GM18519 (cell line): Measurements from ENCODE around the gene AARSD1.
"Not testable (repeated sequence)": the region's sequence is repeated elsewhere in the genome, so short reads cannot be mapped to it uniquely, and the experiment has no call there.

Experiments
- ATAC-seq: cut with Tn5 transposase; IDR thresholded peaks from one replicate; pipeline ENCODE4 v1.9.1; 2021; ENCODE audit warnings: mild to moderate bottlenecking, moderate library complexity; ENCODE audit not compliant: unreplicated experiment, low FRiP score

The AARSD1 gene

DNA sequence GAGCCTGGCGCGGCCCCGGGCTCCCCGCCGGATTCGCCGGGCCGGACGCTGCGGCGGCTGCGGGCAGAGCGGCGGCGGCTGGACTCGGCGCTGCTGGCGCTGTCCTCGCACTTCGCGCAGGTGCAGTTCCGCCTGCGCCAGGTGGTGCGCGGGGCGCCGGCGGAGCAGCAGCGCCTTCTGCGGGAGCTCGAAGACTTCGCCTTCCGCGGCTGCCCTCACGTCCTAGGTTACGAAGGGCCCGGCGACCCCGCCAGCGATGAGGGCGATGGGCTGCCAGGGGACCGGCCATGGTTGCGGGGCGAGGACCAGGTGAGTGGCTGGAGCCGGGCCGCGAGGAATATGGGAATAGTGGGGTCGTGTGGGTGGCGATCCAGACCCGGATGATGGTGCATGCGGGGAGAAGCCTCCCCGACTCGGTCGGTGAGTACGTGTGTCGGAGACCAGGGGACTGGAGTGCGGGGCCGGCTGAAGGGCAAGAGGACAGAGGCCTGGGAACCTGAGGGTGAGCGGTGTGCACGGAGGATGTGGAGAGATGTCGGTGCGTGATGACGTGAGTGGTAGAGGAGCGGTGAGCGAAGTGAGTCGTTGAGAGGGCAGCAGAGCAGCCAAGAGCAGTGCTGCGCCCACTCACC, 16.6 kb upstream of the AARSD1 start:
- ATAC-seq = no peak

DNA sequence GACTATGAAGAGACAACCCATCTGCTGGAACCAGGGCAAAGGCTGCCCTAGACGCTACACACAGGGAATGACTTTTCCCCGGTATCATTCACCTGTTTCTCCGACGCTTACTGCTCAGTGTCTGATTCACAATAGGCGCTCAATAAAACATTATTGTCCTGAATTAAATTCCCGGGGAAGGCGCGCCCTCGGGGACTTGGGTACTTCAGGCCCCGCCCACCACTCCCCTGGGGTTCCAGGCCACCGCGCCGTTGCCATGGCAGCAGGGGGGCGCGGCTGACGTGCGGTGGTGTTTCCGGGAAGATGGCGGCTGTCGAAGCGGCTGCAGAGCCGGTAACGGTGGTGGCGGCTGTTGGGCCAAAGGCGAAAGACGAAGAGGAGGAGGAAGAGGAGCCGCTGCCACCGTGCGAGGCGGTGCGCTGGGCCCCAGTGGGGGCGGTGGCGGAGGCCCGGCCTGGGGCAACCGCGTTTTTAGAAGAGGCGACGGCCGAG, 16.1 kb upstream of the AARSD1 start, which contains the start of gene RUNDC1:
Gene RUNDC1, plus strand, starts transcription at position 292 of the 492 bp plus-strand sequence. Its CDS starts 12 bp downstream, at position 304.
- ATAC-seq = no peak

GRCh38 chr17:42979511-42980273, 15.4 kb upstream of the AARSD1 start, which contains the start of gene PTGES3L:
Gene PTGES3L (minus strand): TSS chr17:42980080. CDS start chr17:42980053, 27 bp downstream.
- ATAC-seq = no peak

GRCh38 chr17:42975701-42976100, 11.4 kb upstream of the AARSD1 start:
- not testable (repeated sequence) for ATAC-seq

DNA sequence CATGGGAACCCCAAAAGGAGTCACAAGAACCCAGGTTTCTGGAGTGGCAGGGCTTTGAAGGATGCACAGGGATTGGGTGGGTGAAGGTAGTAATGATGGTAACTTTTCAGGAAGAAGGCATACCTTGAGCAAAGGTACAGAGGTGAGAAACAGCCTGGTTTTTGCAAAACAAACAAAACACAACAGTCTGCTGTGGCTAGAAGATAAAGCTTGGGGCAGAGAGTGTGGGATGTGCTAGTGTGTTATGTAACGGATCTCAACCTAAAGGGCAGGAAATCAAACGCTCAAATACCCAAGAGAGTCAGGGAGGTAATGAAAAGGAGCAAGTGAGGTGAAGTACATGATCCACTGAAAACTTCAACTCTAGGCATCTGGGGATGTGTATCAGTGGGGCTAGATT, 11.0 kb upstream of the AARSD1 start:
- no peak for ATAC-seq

GRCh38 chr17:42973323-42973722, 9.1 kb upstream of the AARSD1 start:
- not testable (repeated sequence) for ATAC-seq

DNA sequence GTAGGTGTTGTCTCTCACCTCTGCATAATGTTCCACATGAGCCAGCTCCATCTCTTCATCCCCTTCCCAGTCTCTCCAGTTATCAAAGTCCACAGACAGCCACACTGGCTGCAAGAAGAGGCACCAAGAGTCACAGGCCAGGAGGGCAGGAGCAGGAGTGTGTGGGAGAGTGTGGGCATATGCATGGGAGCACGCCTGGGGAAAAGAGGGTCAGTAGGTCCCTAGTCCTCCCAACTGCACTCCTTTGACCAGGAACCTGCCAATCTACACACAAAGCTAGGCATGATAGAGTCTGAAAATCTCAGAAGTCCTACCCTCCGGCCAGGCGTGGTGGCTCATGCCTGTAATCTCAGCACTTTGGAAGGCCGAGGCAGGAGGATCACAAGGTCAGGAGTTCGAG, 7.3 kb upstream of the AARSD1 start:
- ATAC-seq = no peak

DNA sequence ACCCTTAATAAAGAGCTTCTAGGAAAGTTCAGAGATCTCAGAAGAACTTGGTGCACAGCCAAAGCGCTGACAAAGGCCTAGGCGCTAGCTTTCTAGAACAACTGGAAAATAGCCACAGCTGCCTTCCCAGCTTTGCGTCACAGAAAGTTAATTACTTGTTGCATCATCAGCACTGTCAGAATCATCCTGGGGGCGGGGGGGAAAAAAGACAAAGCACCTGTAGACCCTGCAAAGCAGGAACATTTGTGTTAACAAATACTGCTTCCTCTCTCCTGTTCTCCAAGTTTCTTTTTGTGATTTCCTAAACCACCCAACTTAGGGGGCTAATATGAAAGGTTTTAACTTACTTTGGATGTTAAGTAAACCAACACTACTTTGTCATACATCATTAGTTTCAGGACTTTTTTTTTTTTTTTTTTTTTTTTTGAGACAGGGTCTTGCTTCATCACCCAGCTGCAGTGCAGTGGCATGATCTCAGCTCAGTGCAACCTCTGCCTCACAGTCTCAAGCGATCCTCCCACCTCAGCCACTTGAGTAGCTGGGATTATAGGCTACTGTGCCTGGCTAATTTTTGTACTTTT, 4.8 kb upstream of the AARSD1 start:
- no peak for ATAC-seq

DNA sequence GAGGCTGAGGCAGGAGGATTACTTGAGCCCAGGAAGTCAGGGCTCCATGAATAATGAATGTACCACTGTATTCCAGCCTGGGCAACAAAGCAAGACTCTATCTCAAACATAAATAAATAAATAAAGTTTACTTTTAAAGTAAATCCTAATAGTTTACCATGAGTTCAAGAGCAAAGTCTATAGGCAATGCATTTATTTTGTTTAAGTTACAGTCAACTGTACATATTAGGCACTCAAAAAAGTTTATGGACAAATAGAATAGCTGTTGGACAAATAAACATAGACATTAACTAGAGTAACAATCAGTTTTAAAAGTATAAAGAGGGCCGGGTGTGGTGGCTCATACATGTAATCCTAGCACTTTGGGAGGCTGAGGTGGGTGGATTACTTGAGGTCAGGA, 3.7 kb upstream of the AARSD1 start:
- ATAC-seq = no peak

DNA sequence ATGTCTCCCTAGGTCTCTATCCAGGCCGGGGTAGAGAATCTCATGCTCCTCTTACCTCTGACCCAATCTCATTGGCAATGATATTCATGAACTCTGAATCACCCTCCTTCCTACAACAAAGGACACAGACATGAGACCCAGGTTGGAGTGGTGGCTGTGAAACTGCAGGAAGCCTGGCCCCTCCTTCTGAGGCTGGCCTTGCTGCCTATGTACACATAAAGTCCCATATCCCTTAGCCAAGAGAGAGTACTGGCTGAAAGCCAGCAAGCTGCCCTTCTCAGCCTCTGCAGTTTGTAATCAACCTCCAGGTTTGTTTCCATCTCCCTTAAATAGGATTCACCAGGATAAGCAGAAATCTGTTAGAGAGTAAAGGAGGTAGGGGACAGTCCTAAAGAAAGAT, 10.6 kb downstream of the AARSD1 start:
- ATAC-seq = no peak

GRCh38 chr17:42950044-42950783, 14.0 kb downstream of the AARSD1 start:
- no peak for ATAC-seq

DNA sequence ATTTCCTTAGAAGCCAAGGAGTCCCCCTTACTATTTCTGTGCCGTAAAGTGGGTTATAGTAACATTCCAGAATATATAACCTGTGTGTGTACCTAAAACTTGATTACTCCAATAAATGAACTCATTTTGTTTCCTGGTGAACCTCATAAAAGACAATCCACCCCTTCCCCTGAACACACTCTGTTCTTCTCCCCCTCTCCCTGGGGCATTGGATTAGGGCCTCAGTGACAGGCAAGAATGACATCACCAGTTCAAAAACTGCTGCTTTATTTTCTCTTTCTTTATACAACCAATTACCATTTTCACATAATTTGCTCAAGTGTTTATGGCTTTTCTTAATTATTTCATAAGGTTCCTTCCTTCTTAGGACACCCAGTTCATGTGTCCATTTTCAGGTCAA, 17.4 kb downstream of the AARSD1 start:
- no peak for ATAC-seq

- ATAC-seq = no peak
Observed at GRCh38 chr17:42944211-42944610, 20.0 kb downstream of the AARSD1 start.

- ATAC-seq = no peak
Observed at GRCh38 chr17:42937712-42938596, 26.3 kb downstream of the AARSD1 start.

DNA sequence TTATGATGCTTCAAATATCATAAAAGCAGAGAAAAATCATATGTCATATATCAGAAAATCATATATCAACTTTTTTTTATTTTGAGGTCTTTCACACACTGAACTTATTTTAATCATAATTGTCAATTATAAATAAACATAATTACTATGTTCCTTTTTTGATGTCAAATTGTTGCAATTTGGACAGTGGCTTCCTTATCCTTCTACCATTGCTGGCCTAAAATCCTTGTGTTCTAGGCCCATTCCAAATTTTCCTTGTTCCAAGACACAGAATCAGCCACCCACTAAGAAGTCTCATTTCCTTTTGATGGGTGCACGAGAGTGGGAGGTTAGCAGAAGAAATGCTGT, 34.8 kb downstream of the AARSD1 start:
- no peak for ATAC-seq

- ATAC-seq = no peak
Observed at GRCh38 chr17:42928714-42929496, 35.3 kb downstream of the AARSD1 start.

DNA sequence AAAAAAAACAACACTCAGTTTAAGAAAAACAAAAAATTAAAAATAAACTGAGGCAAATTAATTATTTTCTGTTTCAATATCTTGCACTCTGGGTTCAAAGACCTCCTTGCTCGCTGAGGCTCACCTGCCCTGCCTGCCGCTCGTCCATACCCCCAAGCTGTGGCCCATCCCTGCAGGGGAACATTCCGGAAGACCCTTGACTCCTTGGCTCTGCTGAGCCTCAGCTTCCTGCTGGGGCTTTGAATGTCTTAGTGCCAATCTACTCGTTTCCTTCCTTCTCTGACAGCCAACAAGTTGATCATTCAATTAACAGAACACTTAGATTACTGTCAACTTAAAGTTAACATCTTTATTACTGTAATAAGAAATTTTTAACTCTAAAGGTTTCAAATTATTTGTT, 39.4 kb downstream of the AARSD1 start:
- no peak for ATAC-seq

- not testable (repeated sequence) for ATAC-seq
Observed at GRCh38 chr17:42923472-42923871, 40.8 kb downstream of the AARSD1 start.

DNA sequence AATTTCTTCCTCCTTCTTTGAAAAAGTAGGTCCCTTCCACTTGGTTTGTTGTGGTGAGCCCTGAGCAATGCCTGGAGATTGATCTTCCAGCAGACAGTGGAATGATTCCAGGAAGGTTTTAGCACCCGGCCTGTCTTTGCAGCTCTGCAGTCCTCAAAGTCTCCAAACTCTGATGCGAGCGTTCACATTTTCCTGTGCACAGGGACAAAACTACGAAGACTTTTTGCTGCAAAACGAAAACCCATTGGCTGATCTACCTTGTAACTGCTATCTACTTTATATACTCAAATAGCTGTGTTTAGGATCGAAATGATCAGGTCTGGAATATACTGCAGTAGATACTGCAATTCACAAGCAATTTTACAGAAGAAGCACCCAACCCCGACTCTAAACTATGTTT, 42.0 kb downstream of the AARSD1 start:
- ATAC-seq = no peak
